ENCODE data around the gene PDE9A.

Gene PDE9A

DNA sequence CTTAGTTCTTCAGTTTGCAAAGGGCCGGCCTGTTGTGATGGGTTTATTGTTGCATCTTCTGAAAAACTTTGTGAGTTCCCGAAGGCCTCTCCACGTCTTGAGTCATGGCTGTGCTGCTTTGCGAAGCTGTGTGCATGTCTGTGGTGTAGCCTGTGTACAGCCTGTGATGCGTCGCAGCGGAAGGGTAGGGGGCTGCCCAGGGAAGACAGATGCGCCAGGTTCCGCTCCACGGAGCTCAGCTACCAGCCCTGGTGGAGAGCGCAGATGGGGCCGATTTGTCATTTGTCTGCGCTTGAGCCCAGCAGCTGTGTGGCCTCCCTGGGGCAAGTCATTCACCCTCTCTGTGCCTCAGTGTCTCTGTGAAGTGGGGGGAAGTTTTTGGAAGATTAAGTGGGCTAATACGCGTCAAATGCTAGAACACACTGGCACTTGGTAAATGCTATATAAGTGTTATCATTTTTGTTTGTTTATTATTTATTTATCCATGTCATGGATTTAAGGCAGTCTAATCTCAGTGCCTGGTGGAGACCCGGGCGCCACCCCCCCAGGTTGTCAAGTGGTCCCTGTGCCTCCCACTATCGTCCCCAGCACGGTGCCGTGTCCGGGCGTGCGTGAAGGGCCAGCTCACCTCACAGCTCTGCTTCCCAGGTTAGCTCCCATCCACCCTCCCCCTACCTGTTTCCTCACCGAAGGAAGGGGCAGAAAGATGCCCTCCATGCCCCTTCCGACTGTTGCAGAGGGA is 8.4 kb downstream of the PDE9A start:
- DNase-seq (ENCODE audit: low spot score) = no peak
- TF ChIP-seq, protein P1, sequence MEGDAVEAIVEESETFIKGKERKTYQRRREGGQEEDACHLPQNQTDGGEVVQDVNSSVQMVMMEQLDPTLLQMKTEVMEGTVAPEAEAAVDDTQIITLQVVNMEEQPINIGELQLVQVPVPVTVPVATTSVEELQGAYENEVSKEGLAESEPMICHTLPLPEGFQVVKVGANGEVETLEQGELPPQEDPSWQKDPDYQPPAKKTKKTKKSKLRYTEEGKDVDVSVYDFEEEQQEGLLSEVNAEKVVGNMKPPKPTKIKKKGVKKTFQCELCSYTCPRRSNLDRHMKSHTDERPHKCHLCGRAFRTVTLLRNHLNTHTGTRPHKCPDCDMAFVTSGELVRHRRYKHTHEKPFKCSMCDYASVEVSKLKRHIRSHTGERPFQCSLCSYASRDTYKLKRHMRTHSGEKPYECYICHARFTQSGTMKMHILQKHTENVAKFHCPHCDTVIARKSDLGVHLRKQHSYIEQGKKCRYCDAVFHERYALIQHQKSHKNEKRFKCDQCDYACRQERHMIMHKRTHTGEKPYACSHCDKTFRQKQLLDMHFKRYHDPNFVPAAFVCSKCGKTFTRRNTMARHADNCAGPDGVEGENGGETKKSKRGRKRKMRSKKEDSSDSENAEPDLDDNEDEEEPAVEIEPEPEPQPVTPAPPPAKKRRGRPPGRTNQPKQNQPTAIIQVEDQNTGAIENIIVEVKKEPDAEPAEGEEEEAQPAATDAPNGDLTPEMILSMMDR (IDR thresholded peaks at IDR 0.05; ENCODE audit: extremely low read depth, missing control alignments) = no peak

DNA sequence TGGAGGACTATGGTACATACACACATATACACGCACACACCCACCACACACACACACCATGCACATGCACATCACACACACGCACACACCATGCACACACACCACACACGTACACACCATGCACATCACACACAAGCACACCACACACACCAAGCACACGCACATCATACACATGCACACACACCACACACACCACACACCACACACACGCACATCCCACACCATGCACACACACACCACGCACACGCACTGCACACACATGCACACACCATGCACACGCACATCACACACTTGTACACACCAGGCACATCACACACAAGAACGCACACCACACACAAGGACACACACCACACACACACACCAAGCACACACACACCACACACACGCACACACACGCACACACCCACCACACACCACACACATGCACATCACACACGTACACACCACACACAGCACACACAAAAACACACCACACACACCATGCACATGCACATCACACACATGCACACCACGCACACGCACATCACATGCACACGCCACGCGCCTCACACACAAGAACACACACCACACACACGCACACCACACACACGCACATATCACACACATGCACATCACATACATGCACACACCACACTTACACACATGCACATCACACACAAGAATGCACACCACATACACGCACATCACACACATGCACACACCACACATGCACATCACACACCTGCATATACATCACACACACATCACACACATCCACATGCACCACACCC is 9.2 kb downstream of the PDE9A start:
- DNase-seq (ENCODE audit: low spot score) = no peak
- TF ChIP-seq, protein P1 (IDR thresholded peaks at IDR 0.05; ENCODE audit: extremely low read depth, missing control alignments) = no peak

DNA sequence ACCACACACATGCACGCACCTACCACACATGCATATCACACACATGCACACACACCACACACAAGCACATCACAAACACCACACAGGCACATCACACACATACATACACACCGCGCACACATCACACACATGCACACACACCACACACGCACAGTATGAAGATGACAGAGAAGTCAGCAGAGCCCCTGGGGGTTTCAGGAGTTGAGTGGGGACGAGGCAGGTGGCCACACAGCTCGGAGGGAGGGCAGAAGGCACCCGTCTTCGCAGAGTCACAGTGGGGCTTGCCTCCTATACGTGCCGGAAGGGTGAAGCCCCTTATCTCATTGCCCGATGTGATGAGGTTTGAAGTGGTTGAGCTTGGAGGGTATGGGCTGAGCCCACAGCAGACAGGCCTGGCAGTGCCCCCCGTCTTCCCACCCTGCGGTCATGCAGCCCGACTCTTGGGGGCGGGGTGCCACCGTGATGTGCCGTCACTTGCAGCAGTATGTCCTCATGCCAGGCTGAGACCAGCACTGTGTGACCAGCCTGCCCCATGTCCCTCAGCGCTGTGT is 9.9 kb downstream of the PDE9A start:
- TF ChIP-seq, protein P1 (IDR thresholded peaks at IDR 0.05; ENCODE audit: extremely low read depth, missing control alignments) = no peak
- DNase-seq (ENCODE audit: low spot score) = no peak

DNA sequence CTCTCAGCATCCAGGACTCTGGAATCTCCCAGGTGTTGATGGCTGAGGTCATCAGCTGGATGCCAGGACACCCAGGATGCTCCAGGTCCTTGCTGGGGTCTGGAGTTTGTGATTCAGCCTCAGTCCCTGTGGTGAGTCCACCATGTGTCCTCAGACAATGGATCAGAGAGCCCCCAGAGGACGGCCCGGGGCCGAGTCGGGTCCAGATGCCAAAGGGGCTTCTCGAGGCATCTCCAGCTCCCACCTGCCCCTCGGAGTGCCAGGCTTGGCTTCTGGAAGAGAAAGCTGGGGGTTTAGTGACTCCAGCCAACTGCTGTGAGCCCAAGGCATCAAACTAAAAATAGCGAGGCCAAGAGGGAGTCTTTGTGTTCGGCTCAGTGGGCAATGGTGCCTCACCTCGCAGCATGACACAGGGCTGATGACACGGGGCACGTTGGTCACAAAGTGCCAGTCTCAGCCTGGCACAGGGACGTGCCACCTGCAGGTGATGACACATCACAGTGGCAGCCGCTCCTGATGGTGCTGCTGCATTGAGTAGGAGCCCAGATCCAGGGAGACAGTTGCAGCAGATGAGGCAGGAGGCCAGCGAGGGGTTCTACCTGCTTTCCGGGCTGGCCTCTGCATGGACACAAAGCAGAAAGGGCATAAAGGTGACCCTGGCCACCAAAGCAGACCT is 10.6 kb downstream of the PDE9A start:
- DNase-seq (ENCODE audit: low spot score) = no peak
- TF ChIP-seq, protein P1 (IDR thresholded peaks at IDR 0.05; ENCODE audit: extremely low read depth, missing control alignments) = no peak

DNA sequence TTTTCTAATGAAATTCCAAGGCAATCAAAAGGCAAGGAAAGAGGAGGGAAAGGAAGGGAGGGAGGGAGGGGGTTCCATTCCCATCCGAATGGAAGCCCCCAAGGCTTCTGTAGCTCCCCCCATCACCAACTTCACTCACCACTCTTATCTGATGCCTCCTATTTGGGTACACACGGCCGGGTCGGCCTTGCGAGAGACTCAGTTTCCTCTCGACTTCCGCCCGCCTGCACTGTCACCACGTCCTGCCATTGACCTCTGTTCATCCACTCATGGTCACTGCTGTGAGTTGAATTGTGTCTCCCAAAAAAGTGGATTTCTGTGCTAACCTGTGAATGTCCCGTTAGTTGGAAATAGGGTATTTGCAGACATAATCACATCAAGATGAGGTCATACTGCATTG is 11.2 kb downstream of the PDE9A start:
- TF ChIP-seq, protein P1 (IDR thresholded peaks at IDR 0.05; ENCODE audit: extremely low read depth, missing control alignments) = no peak
- DNase-seq (ENCODE audit: low spot score) = no peak

DNA sequence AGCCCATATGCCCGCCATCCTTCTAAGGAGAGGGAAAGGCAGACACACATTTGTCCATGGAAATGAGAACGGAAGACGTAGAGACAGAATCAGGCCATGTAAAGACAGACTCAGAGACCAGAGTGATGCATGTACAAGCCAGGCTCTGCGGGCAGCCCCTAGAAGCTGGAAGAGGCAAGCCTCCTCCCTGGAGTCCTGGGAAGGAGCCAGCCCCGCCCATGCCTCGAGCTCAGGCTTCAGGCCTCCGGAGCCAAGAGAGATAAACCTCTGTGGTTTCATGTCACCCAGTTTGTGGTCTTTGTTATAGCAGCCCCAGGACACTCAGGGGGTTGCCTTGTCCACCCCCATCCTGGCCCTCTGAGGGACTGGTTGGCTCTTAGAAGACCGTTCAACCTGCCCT is 11.6 kb downstream of the PDE9A start:
- TF ChIP-seq, protein P1 (IDR thresholded peaks at IDR 0.05; ENCODE audit: extremely low read depth, missing control alignments) = no peak
- no peak for DNase-seq (ENCODE audit: low spot score)
